GM13976 (cell line): Measurements from ENCODE around the gene NME4.

ENCODE experiments used
- DNase-seq: peaks from one replicate; pipeline ENCODE4 v3.0.0; 2012; ENCODE audit warnings: low spot score
- CTCF ChIP-seq: IDR thresholded peaks from 2 replicates; pipeline ENCODE4 v1.5.1; 2012; ENCODE audit warnings: borderline replicate concordance, mild to moderate bottlenecking; ENCODE audit not compliant: insufficient read depth; ENCODE audit errors: extremely low read depth, missing control alignments, control extremely low read depth
- in situ Hi-C: fragments of 300-500 bp; cut with MboI; formaldehyde crosslinking; loops from one replicate; pipeline ENCODE4 v1.12.0; 2022; ENCODE audit warnings: low sequenced_read_pairs, mixed read lengths, inconsistent platforms; ENCODE audit not compliant: unreplicated experiment

The NME4 gene

GRCh38 chr16:363766-364490 is 33.1 kb upstream of the NME4 start:
- TF ChIP-seq CTCF, result no peak
- in situ Hi-C loops, result no loop called here
- DNase-seq, result no peak

DNA sequence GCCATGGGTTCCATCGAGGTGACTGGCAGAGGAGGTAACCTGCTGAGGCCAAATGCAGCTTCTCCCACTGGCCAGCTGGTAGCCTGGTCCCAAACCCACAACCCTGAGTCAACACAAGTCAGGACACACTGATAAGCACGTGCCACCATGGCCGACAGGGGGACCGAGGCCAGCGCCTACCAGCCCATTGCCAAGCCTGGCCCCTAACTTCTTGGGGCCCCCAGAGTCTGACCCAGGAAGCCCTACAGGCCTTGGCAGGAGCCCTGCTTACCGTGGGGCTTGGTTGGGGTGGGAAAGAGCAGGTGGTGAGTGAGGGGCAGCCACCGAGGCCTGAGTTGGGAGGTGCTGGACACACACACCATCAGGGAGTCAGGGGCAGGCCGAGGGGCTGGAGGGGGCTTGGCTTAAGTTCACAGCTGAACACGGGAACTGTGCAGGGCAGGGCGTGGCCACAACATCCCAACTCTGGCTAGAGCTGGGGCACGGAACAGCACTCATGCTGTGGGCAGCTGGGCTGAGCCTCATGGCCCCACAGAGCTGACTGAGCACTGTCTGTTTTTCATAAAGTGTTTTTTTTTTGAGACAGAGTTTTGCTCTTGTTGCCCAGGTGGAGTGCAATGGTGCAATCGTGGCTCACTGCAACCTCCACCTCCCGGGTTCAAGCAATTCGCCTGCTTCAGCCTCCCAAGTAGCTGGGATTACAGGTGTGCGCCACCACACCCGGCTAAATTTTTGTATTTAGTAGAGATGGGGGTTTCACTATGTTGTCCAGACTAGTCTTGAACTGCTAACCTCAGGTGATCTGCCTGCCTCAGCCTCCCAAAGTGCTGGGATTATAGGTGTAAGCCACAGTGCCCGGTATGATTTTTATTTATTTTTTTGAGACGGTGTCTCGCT is 32.2 kb upstream of the NME4 start:
- in situ Hi-C loops, result no loop called here
- TF ChIP-seq CTCF, result no peak
- DNase-seq, result no peak

GRCh38 chr16:366476-366875 is 30.5 kb upstream of the NME4 start:
- in situ Hi-C loops, result no loop called here
- DNase-seq, result no peak
- TF ChIP-seq CTCF, result no peak

GRCh38 chr16:367333-367903 is 29.6 kb upstream of the NME4 start:
- DNase-seq, result no peak
- no peak for TF ChIP-seq CTCF
- in situ Hi-C loops, result no loop called here

GRCh38 chr16:368388-369158 is 28.4 kb upstream of the NME4 start:
- in situ Hi-C loops, result no loop called here
- TF ChIP-seq CTCF, result no peak
- DNase-seq, result no peak

DNA sequence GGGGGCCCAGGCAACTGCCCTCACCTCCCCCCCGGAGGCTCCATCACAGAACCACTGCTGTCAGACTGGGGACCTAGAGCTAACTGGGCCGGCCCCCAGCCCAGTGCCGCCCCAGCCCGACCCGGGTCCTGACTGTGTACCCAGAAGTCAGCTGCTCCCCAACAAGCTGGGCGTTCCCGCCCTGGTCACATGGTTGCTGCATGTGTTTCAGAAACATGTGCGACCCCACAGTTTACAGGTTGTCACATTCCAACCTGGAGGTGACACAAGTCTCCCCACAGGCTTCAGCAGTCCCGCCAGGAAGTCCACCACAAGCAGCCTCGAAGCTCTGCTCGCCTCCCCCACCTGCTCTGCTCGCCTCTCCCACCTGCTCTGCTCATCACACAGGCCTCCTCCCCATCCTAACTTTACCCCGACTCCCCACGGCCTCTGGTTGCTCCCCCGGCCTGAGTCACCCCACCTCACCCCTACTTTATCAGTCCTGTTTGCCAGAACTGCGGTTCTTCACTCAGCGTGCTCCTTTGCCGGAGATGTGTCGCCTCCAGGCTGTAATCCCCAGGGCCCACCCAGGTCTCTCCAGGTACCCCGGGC is 27.6 kb upstream of the NME4 start:
- in situ Hi-C loops, result no loop called here
- TF ChIP-seq CTCF, result no peak
- DNase-seq, result no peak
